K562 (cell line): ENCODE results near the gene GALNT17. TPM values are rescaled to one million over a fixed set of nuclear protein-coding genes. Genes with fewer than 3 reads are reported as not detected.

Experiments
- ATAC-seq: fragments of 200-7000 bp; cut with Tn5 transposase; 3 replicates; pipeline ENCODE4 v1.9.1; 2020; ENCODE audit warnings: moderate library complexity
- BruUV-seq: library from RNA; stranded (reverse); fragments of 400-500 nt; replicated peaks from 2 replicates; lab custom pipeline; 2021; lab: Mats Ljungman, UMichigan
- CTCF ChIA-PET: fragments of 300-600 bp; formaldehyde crosslinking; extraction: SDS; loops from one replicate; lab custom pipeline; 2021; ENCODE audit warnings: low intra/inter-chr PET ratio; lab: Yijun Ruan, JAX
- POLR2A ChIA-PET: fragments of 300-600, 350-650 bp; sonication (Branson Sonifier 250); formaldehyde crosslinking; extraction: SDS; loops from one replicate; lab custom pipeline; 2021; ENCODE audit warnings: antibody characterized with exemption, inconsistent platforms; lab: Yijun Ruan, JAX
- DNase-seq, 4 experiments: peaks; one replicate each; pipeline versions ENCODE4 v3.0.0 to v3.0.0-alpha.2; 2011 to 2018; ENCODE audit warnings: low spot score in 3 of 4, mixed read lengths in 3 of 4; ENCODE audit errors: extremely low read depth in 1 of 4
- FAIRE-seq: peaks from 2 replicates; lab custom pipeline; 2011; peaks lifted over from hg19 to GRCh38; lab: Jason Lieb, UNC
- H2AFZ ChIP-seq: 2 replicates; pipeline ENCODE4 v1.6.0; 2011; ENCODE audit warnings: low read depth, low read length, control low read depth, inconsistent platforms
- H3K27ac ChIP-seq: fragments of 200-600 bp; 3 replicates; pipeline ENCODE4 v1.8.0; 2011; ENCODE audit warnings: low read depth, mild to moderate bottlenecking, control low read depth, inconsistent platforms, low read length, moderate library complexity, mixed read lengths; ENCODE audit errors: extremely low read depth
- H3K27me3 ChIP-seq, 2 experiments: fragments of 300-600 bp in 1 of 2; 2 replicates in 1 of 2; 3 replicates in 1 of 2; pipeline versions ENCODE4 v1.6.0 to v1.8.0; 2011; ENCODE audit warnings: inconsistent platforms in 2 of 2, low read length in 2 of 2, mild to moderate bottlenecking in 1 of 2, mixed read lengths in 1 of 2, moderate library complexity in 1 of 2; ENCODE audit not compliant: control insufficient read depth in 2 of 2, insufficient read depth in 2 of 2
- H3K36me3 ChIP-seq: fragments of 300-600 bp; 3 replicates; pipeline ENCODE4 v1.8.0; 2011; ENCODE audit warnings: mild to moderate bottlenecking, low read length, inconsistent platforms; ENCODE audit not compliant: control insufficient read depth, insufficient read depth
- H3K4me1 ChIP-seq, 2 experiments: fragments of 200-600 bp in 1 of 2; replicated peaks in 1 of 2; 2 replicates in 1 of 2; 3 replicates in 1 of 2; pipeline versions ENCODE4 v1.5.1 to v1.8.0; 2011; ENCODE audit warnings: inconsistent platforms in 2 of 2, low read length in 2 of 2, mild to moderate bottlenecking in 1 of 2, mixed read lengths in 1 of 2, moderate library complexity in 1 of 2; ENCODE audit not compliant: control insufficient read depth in 2 of 2, insufficient read depth in 2 of 2
- H3K4me2 ChIP-seq: 2 replicates; pipeline ENCODE4 v1.6.1; 2011; ENCODE audit warnings: low read length, control low read depth, inconsistent platforms, mixed read lengths; ENCODE audit not compliant: insufficient read depth
- H3K4me3 ChIP-seq: fragments of 200-600 bp; sonication (generic), shearing (Covaris generic); 2 replicates; pipeline ENCODE4 v1.5.1; 2016; ENCODE audit warnings: control low read depth, inconsistent platforms
- H3K79me2 ChIP-seq: fragments of 200-600 bp; 3 replicates; pipeline ENCODE4 v1.8.0; 2011; ENCODE audit warnings: low read length, inconsistent platforms; ENCODE audit not compliant: control insufficient read depth, insufficient read depth
- H3K9ac ChIP-seq, 2 experiments: 2 replicates each; pipeline versions ENCODE4 v1.6.0 to v1.6.1; 2011; ENCODE audit warnings: low read depth in 2 of 2, low read length in 2 of 2, control low read depth in 1 of 2, inconsistent platforms in 1 of 2, mild to moderate bottlenecking in 1 of 2, mixed read lengths in 1 of 2; ENCODE audit not compliant: insufficient read depth in 1 of 2
- H3K9me1 ChIP-seq: one replicate; pipeline ENCODE4 v1.6.0; 2011; ENCODE audit warnings: inconsistent platforms, mild to moderate bottlenecking, low read length, moderate library complexity; ENCODE audit not compliant: control insufficient read depth, insufficient read depth
- H3K9me3 ChIP-seq: replicated peaks from 2 replicates; pipeline ENCODE4 v1.5.1; 2011; ENCODE audit warnings: low read depth, low read length, inconsistent platforms; ENCODE audit not compliant: control insufficient read depth, insufficient read depth
- H4K20me1 ChIP-seq: replicated peaks from 2 replicates; pipeline ENCODE4 v1.6.1; 2011; ENCODE audit warnings: low read length, inconsistent platforms, mixed read lengths; ENCODE audit not compliant: control insufficient read depth, insufficient read depth
- CBFA2T3 ChIP-seq: fragments of 450-650 bp; IDR thresholded peaks from 2 replicates; pipeline ENCODE4 v1.6.1; 2017
- CHAMP1 ChIP-seq: fragments of 450-650 bp; IDR thresholded peaks from 2 replicates; pipeline ENCODE4 v1.6.1; 2016; ENCODE audit warnings: mild to moderate bottlenecking
- ETV5 ChIP-seq: sonication (generic); formaldehyde crosslinking; IDR thresholded peaks from 2 replicates; pipeline ENCODE4 v1.4.0; 2020; ENCODE audit warnings: low read depth, mild to moderate bottlenecking, missing genetic modification reagents
- EZH2 ChIP-seq: IDR thresholded peaks from 2 replicates; pipeline ENCODE4 v1.6.1; 2012; ENCODE audit warnings: low read depth, mild to moderate bottlenecking, inconsistent platforms, low read length, borderline replicate concordance
- FOXO4 ChIP-seq: fragments of 450-650 bp; formaldehyde crosslinking; IDR thresholded peaks from 2 replicates; pipeline ENCODE4 v1.4.0; 2020; ENCODE audit warnings: mild to moderate bottlenecking, moderate library complexity
- KDM5B ChIP-seq: fragments of 200-600 bp; sonication (generic); IDR thresholded peaks from 2 replicates; pipeline ENCODE4 v1.6.1; 2012; ENCODE audit warnings: low read depth, mild to moderate bottlenecking, moderate library complexity, low read length, control low read depth, inconsistent platforms; ENCODE audit not compliant: insufficient replicate concordance
- MED1 ChIP-seq: sonication (generic); formaldehyde crosslinking; IDR thresholded peaks from 2 replicates; pipeline ENCODE4 v1.8.1; 2023; ENCODE audit warnings: missing genetic modification reagents, borderline replicate concordance
- MTA2 ChIP-seq: fragments of 450-650 bp; IDR thresholded peaks from 2 replicates; pipeline ENCODE4 v1.6.1; 2016; ENCODE audit warnings: low read depth
- NCOA6 ChIP-seq: fragments of 450-650 bp; IDR thresholded peaks from 2 replicates; pipeline ENCODE4 v1.6.1; 2017; ENCODE audit warnings: mild to moderate bottlenecking
- PHTF2 ChIP-seq: fragments of 250-450 bp; sonication (Bioruptor Pico); IDR thresholded peaks from 2 replicates; pipeline ENCODE4 v1.5.0; 2021; ENCODE audit warnings: mild to moderate bottlenecking
- PPARD ChIP-seq: fragments of 250-450 bp; sonication (Bioruptor Pico); IDR thresholded peaks from 2 replicates; pipeline ENCODE4 v1.8.0; 2022; ENCODE audit warnings: inconsistent platforms, mild to moderate bottlenecking, moderate library complexity
- TCFL5 ChIP-seq: fragments of 250-450 bp; sonication (Bioruptor Pico); conservative IDR thresholded peaks from 2 replicates; pipeline ENCODE4 v1.6.1; 2021; ENCODE audit warnings: mild to moderate bottlenecking, moderate library complexity, matching md5 sums
- TRIM24 ChIP-seq, 2 experiments: fragments of 450-650 bp; IDR thresholded peaks; 2 replicates each; pipeline ENCODE4 v1.6.1; 2016
- ZFP1 ChIP-seq: fragments of 450-650 bp; formaldehyde crosslinking; IDR thresholded peaks from 2 replicates; pipeline ENCODE4 v1.4.0; 2020; ENCODE audit warnings: mild to moderate bottlenecking, mixed read lengths
- ZNF512 ChIP-seq: IDR thresholded peaks from 2 replicates; pipeline ENCODE4 v1.6.1; 2016; ENCODE audit warnings: missing genetic modification characterization, missing compliant biosample characterization
- ZNF695 ChIP-seq: fragments of 450-650 bp; formaldehyde crosslinking; IDR thresholded peaks from 2 replicates; pipeline ENCODE4 v1.4.0; 2020; ENCODE audit warnings: mild to moderate bottlenecking, moderate library complexity
- WGBS: fragments of 100-300 bp; shearing (Covaris generic); methylation state at CpG from one replicate; pipeline ENCODE4 v1.1.6; 2016; ENCODE audit warnings: low coverage, mixed read lengths; ENCODE audit not compliant: insufficient coverage; ENCODE audit errors: missing lambda C conversion rate; 5-methylcytosine and 5-hydroxymethylcytosine counted together
- in situ Hi-C: fragments of 300-500 bp; cut with MboI; formaldehyde crosslinking; loops from 4 replicates; pipeline ENCODE4 v1.15.0; 2018; ENCODE audit warnings: inconsistent platforms, mixed read lengths
- intact Hi-C: fragments of 100-400 bp; cut with micrococcal nuclease; formaldehyde crosslinking; loops from 2 replicates; pipeline ENCODE4 v1.14.2; 2022
- polyA plus RNA-seq, 8 experiments: library from polyadenylated mRNA; depleted of rRNA in 4 of 8; stranded (reverse) in 5 of 8; unstranded in 3 of 8; fragments of >200 nt; fragmentation: Nextera tagmentation in 2 of 8; fragmentation: Illumina TruSeq in 1 of 8; extraction: Ambion mirVana in 2 of 8; extraction: Trizol in 1 of 8; gene quantifications; 2 replicates each; pipeline versions ENCODE4 v1.2.1 to v1.2.3, GENCODE V29; 2011 to 2014; ENCODE audit warnings: inconsistent platforms in 1 of 8, missing spikeins in 1 of 8
- total RNA-seq, 7 experiments: library from RNA; depleted of rRNA in 6 of 7; stranded (reverse); fragments of >200 nt in 6 of 7; fragmentation: Illumina TruSeq in 2 of 7; extraction: Trizol in 2 of 7; gene quantifications; 2 replicates each; pipeline versions ENCODE4 v1.2.1 to v1.2.3, GENCODE V29; 2011 to 2021; ENCODE audit warnings: low replicate concordance in 1 of 7
- TF ChIP-seq, protein P1 (sequence below): fragments of 250-450 bp; sonication (Bioruptor Pico); IDR thresholded peaks from 2 replicates; pipeline ENCODE4 v1.5.0; 2021; ENCODE audit warnings: mild to moderate bottlenecking, borderline replicate concordance

GALNT17 gene
- total and polyA plus RNA-seq, 9 of the 15 experiments (the other 6 are each of a cell fraction or from before 2014, with no cell fraction given) = not detected

- Histone ChIP-seq H3K27ac (no peak overlapping the region), H3K4me2 (no peak overlapping the region), H4K20me1 (no peaks in the 10 kb centered on the region), H3K27me3 (no peaks in the 10 kb centered on the region), H3K79me2 (no peaks in the 10 kb centered on the region), H3K9me3 (no peaks in the 10 kb centered on the region), H3K9ac (no peak overlapping the region), H3K36me3 (no peaks in the 10 kb centered on the region), H2AFZ (no peak overlapping the region), H3K4me3 (no peak overlapping the region), H3K4me1 (no peaks in the 10 kb centered on the region), H3K9me1 (peaks cover 3% of the 10 kb centered on the region)
- no peak for DNase-seq
- ChIA-PET POLR2A (interaction anchor here (0.6 kb wide), 1 partner anchor 345 kb away, joined by 3 read pairs; no protein-coding TSS in a partner anchor), CTCF (no interaction called here)
- in situ Hi-C loops (no loop called here), intact Hi-C loops (no loop called here)
- no TSS peak for BruUV-seq
- no peak for TF ChIP-seq ZFP1 (CRISPR knock-in tag)
- TF ChIP-seq ETV5 (CRISPR knock-in tag) = no peak
- no peak for TF ChIP-seq KDM5B
- TF ChIP-seq MED1 (CRISPR knock-in tag) = no peak
- no peak for TF ChIP-seq CHAMP1
- TF ChIP-seq, protein P1, sequence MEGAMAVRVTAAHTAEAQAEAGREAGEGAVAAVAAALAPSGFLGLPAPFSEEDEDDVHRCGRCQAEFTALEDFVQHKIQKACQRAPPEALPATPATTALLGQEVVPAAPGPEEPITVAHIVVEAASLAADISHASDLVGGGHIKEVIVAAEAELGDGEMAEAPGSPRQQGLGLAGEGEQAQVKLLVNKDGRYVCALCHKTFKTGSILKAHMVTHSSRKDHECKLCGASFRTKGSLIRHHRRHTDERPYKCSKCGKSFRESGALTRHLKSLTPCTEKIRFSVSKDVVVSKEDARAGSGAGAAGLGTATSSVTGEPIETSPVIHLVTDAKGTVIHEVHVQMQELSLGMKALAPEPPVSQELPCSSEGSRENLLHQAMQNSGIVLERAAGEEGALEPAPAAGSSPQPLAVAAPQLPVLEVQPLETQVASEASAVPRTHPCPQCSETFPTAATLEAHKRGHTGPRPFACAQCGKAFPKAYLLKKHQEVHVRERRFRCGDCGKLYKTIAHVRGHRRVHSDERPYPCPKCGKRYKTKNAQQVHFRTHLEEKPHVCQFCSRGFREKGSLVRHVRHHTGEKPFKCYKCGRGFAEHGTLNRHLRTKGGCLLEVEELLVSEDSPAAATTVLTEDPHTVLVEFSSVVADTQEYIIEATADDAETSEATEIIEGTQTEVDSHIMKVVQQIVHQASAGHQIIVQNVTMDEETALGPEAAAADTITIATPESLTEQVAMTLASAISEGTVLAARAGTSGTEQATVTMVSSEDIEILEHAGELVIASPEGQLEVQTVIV (CRISPR knock-in tag) = no peak
- TF ChIP-seq PPARD (CRISPR knock-in tag) = no peak
- TF ChIP-seq EZH2 = no peak
- TF ChIP-seq FOXO4 (CRISPR knock-in tag) = no peak
- no peak for TF ChIP-seq NCOA6
- TF ChIP-seq ZNF512 (tag) = no peak
- TF ChIP-seq TRIM24 (IDR thresholded peaks at IDR 0.05) = no peak
- no peak for TF ChIP-seq CBFA2T3
- no peak for TF ChIP-seq MTA2
- no peak for TF ChIP-seq TCFL5
- TF ChIP-seq ZNF695 (CRISPR knock-in tag) = no peak
- TF ChIP-seq PHTF2 = no peak
- ATAC-seq = no peak
- no peak for FAIRE-seq
- 0% methylated on average over 6 of the region's 6 CpGs for whole genome bisulfite sequencing
Measured at GRCh38 chr7:71694665-71695064, 562.7 kb downstream of the GALNT17 start.
